Liver (tissue), 9 donors: ENCODE data around the gene PLXDC2. TPM values are rescaled to one million over a fixed set of nuclear protein-coding genes. Genes with fewer than 3 reads are reported as not detected.

Source experiments
- DNase-seq: peaks from one replicate; pipeline ENCODE4 v3.0.0-alpha.2; 2017; ENCODE audit warnings: low spot score
- H3K27ac ChIP-seq, 2 donors: one replicate each; pipeline ENCODE4 v1.7.0; 2013; ENCODE audit warnings: inconsistent platforms in 2 of 2, low read length in 2 of 2, control low read depth in 1 of 2, low read depth in 1 of 2, mild to moderate bottlenecking in 1 of 2
- H3K27me3 ChIP-seq, 4 donors: one replicate each; pipeline versions ENCODE4 v1.6.1 to v1.7.0; 2013; ENCODE audit warnings: low read length in 3 of 4, inconsistent platforms in 1 of 4, mild to moderate bottlenecking in 1 of 4, moderate library complexity in 1 of 4; ENCODE audit not compliant: control insufficient read depth in 4 of 4, insufficient read depth in 4 of 4
- H3K36me3 ChIP-seq, 4 donors: one replicate each; pipeline versions ENCODE4 v1.6.1 to v1.7.0; 2013; ENCODE audit warnings: low read length in 3 of 4, mild to moderate bottlenecking in 3 of 4, low read depth in 1 of 4, moderate library complexity in 1 of 4; ENCODE audit not compliant: control insufficient read depth in 4 of 4, insufficient read depth in 3 of 4
- H3K4me1 ChIP-seq, 4 donors: one replicate each; pipeline versions ENCODE4 v1.6.1 to v1.7.0; 2013; ENCODE audit warnings: low read length in 3 of 4, mild to moderate bottlenecking in 3 of 4, moderate library complexity in 1 of 4; ENCODE audit not compliant: control insufficient read depth in 4 of 4, insufficient read depth in 4 of 4
- H3K4me3 ChIP-seq, 3 donors: one replicate each; pipeline versions ENCODE4 v1.6.1 to v1.7.0; 2013; ENCODE audit warnings: low read length in 3 of 3, control low read depth in 1 of 3, low read depth in 1 of 3, mild to moderate bottlenecking in 1 of 3
- H3K9ac ChIP-seq, 2 donors: one replicate each; pipeline ENCODE4 v1.7.0; 2013; ENCODE audit warnings: low read length in 2 of 2, mild to moderate bottlenecking in 2 of 2, moderate library complexity in 2 of 2, control low read depth in 1 of 2, low read depth in 1 of 2
- H3K9me3 ChIP-seq, 4 donors: one replicate each; pipeline versions ENCODE4 v1.6.1 to v1.7.0; 2013; ENCODE audit warnings: low read length in 3 of 4; ENCODE audit not compliant: control insufficient read depth in 4 of 4
- FOXA1 ChIP-seq: IDR thresholded peaks from 2 replicates; pipeline ENCODE4 v1.6.1; 2016; ENCODE audit warnings: antibody characterized with exemption
- FOXA2 ChIP-seq: IDR thresholded peaks from 2 replicates; pipeline ENCODE4 v1.6.1; 2016; ENCODE audit warnings: antibody characterized with exemption
- HNF4A ChIP-seq, 2 donors: conservative IDR thresholded peaks; 2 replicates each; pipeline ENCODE4 v1.6.1; 2016; ENCODE audit warnings: antibody characterized with exemption in 2 of 2, mild to moderate bottlenecking in 2 of 2
- HNF4G ChIP-seq: IDR thresholded peaks from 2 replicates; pipeline ENCODE4 v1.6.1; 2016; ENCODE audit warnings: antibody characterized with exemption
- JUND ChIP-seq, 2 donors: IDR thresholded peaks; 2 replicates each; pipeline ENCODE4 v1.6.1; 2016; ENCODE audit warnings: antibody characterized with exemption in 2 of 2
- NR2F2 ChIP-seq: IDR thresholded peaks from 2 replicates; pipeline ENCODE4 v1.6.1; 2016; ENCODE audit warnings: antibody characterized with exemption
- RAD21 ChIP-seq, 2 donors: IDR thresholded peaks; 2 replicates each; pipeline ENCODE4 v1.6.1; 2016; ENCODE audit warnings: antibody characterized with exemption in 2 of 2, mild to moderate bottlenecking in 2 of 2
- RXRA ChIP-seq, 2 donors: IDR thresholded peaks; 2 replicates each; pipeline ENCODE4 v1.6.1; 2017 to 2018; ENCODE audit warnings: antibody characterized with exemption in 2 of 2, mild to moderate bottlenecking in 1 of 2
- SP1 ChIP-seq: IDR thresholded peaks from 2 replicates; pipeline ENCODE4 v1.6.1; 2018; ENCODE audit warnings: antibody characterized with exemption, mild to moderate bottlenecking
- YY1 ChIP-seq: IDR thresholded peaks from 2 replicates; pipeline ENCODE4 v1.6.1; 2016; ENCODE audit warnings: antibody characterized with exemption, mild to moderate bottlenecking
- WGBS: extraction: QIAGEN DNeasy Blood & Tissue Kit; methylation state at CpG from one replicate; pipeline ENCODE4 v1.1.7; 2013; 5-methylcytosine and 5-hydroxymethylcytosine counted together
- polyA plus RNA-seq, 2 donors: library from polyadenylated mRNA; stranded (reverse) in 1 of 2; unstranded in 1 of 2; fragments of 200-250 nt in 1 of 2; fragments of >200 nt in 1 of 2; fragmentation: Nextera tagmentation in 1 of 2; extraction: Ambion mirVana in 1 of 2; gene quantifications; one replicate each; pipeline versions ENCODE4 v1.2.1 to v1.2.3, GENCODE V29; 2013 to 2015
- total RNA-seq, 2 donors: library from RNA; depleted of rRNA; stranded (reverse); fragments of >200 nt; gene quantifications; one replicate each; pipeline ENCODE4 v1.2.3, GENCODE V29; 2014
- TF ChIP-seq, protein P1 (sequence below): IDR thresholded peaks from 2 replicates; pipeline ENCODE4 v1.6.1; 2016; ENCODE audit warnings: antibody characterized with exemption
- TF ChIP-seq, protein P2 (sequence below): IDR thresholded peaks from 2 replicates; pipeline ENCODE4 v1.6.1; 2016; ENCODE audit warnings: antibody characterized with exemption, mild to moderate bottlenecking
- TF ChIP-seq, protein P3 (sequence below): fragments of 150-350 bp; IDR thresholded peaks from 2 replicates; pipeline ENCODE4 v1.5.1; 2017; ENCODE audit warnings: improper control_type of control experiment, low read depth, low read length; ENCODE audit not compliant: missing input control
- TF ChIP-seq, protein P4 (sequence below): IDR thresholded peaks from 2 replicates; pipeline ENCODE4 v1.6.1; 2016; ENCODE audit warnings: antibody characterized with exemption
- TF ChIP-seq, protein P5 (sequence below): IDR thresholded peaks from 2 replicates; pipeline ENCODE4 v1.6.1; 2016; ENCODE audit warnings: antibody characterized with exemption
- donor health status: healthy.
- donor health status: healthy.
- donor health status: healthy.
- donor health status: healthy.
- donor health status: healthy.

Gene PLXDC2
- total and polyA plus RNA-seq, 4 donors: 1.4 to 5.1 (median 2.4) TPM

DNA sequence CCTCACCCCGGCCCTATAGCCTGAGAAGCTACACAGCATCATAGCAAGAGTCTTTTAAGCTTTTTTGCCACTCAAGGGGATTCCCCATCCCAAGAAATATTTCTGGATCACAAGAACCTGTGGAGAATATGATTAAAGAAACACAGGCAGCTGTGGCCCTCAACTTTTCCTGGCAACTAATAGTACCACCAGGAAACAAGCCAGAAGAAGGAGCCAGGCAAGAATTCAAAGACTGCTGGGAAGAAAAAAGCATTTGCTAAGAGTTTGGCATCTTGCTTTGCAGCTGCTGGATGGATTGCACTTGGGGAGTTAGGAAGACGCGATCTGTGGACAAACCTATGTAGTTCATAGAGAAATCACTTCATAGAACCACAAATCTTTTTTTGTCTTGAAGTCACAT is 437.8 kb downstream of the PLXDC2 start:
- TF ChIP-seq YY1 (no peak), RXRA (IDR thresholded peaks at IDR 0.05) (no peak), FOXA2 (no peak), NR2F2 (no peak), HNF4G (no peak), RAD21 (IDR thresholded peaks at IDR 0.05) (no peak), SP1 (no peak), FOXA1 (no peak)
- TF ChIP-seq, protein P1, sequence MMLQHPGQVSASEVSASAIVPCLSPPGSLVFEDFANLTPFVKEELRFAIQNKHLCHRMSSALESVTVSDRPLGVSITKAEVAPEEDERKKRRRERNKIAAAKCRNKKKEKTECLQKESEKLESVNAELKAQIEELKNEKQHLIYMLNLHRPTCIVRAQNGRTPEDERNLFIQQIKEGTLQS: no peak
- TF ChIP-seq, protein P2, sequence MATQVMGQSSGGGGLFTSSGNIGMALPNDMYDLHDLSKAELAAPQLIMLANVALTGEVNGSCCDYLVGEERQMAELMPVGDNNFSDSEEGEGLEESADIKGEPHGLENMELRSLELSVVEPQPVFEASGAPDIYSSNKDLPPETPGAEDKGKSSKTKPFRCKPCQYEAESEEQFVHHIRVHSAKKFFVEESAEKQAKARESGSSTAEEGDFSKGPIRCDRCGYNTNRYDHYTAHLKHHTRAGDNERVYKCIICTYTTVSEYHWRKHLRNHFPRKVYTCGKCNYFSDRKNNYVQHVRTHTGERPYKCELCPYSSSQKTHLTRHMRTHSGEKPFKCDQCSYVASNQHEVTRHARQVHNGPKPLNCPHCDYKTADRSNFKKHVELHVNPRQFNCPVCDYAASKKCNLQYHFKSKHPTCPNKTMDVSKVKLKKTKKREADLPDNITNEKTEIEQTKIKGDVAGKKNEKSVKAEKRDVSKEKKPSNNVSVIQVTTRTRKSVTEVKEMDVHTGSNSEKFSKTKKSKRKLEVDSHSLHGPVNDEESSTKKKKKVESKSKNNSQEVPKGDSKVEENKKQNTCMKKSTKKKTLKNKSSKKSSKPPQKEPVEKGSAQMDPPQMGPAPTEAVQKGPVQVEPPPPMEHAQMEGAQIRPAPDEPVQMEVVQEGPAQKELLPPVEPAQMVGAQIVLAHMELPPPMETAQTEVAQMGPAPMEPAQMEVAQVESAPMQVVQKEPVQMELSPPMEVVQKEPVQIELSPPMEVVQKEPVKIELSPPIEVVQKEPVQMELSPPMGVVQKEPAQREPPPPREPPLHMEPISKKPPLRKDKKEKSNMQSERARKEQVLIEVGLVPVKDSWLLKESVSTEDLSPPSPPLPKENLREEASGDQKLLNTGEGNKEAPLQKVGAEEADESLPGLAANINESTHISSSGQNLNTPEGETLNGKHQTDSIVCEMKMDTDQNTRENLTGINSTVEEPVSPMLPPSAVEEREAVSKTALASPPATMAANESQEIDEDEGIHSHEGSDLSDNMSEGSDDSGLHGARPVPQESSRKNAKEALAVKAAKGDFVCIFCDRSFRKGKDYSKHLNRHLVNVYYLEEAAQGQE: no peak
- TF ChIP-seq, protein P3, sequence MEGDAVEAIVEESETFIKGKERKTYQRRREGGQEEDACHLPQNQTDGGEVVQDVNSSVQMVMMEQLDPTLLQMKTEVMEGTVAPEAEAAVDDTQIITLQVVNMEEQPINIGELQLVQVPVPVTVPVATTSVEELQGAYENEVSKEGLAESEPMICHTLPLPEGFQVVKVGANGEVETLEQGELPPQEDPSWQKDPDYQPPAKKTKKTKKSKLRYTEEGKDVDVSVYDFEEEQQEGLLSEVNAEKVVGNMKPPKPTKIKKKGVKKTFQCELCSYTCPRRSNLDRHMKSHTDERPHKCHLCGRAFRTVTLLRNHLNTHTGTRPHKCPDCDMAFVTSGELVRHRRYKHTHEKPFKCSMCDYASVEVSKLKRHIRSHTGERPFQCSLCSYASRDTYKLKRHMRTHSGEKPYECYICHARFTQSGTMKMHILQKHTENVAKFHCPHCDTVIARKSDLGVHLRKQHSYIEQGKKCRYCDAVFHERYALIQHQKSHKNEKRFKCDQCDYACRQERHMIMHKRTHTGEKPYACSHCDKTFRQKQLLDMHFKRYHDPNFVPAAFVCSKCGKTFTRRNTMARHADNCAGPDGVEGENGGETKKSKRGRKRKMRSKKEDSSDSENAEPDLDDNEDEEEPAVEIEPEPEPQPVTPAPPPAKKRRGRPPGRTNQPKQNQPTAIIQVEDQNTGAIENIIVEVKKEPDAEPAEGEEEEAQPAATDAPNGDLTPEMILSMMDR: no peak
- TF ChIP-seq, protein P4, sequence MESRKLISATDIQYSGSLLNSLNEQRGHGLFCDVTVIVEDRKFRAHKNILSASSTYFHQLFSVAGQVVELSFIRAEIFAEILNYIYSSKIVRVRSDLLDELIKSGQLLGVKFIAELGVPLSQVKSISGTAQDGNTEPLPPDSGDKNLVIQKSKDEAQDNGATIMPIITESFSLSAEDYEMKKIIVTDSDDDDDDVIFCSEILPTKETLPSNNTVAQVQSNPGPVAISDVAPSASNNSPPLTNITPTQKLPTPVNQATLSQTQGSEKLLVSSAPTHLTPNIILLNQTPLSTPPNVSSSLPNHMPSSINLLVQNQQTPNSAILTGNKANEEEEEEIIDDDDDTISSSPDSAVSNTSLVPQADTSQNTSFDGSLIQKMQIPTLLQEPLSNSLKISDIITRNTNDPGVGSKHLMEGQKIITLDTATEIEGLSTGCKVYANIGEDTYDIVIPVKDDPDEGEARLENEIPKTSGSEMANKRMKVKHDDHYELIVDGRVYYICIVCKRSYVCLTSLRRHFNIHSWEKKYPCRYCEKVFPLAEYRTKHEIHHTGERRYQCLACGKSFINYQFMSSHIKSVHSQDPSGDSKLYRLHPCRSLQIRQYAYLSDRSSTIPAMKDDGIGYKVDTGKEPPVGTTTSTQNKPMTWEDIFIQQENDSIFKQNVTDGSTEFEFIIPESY: no peak
- TF ChIP-seq, protein P5, sequence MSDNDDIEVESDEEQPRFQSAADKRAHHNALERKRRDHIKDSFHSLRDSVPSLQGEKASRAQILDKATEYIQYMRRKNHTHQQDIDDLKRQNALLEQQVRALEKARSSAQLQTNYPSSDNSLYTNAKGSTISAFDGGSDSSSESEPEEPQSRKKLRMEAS: no peak
- no peaks in the 10 kb centered on the region for H3K4me1 ChIP-seq
- no peak overlapping the region for H3K9ac ChIP-seq
- no peaks in the 10 kb centered on the region for H3K9me3 ChIP-seq
- H3K36me3 ChIP-seq: no peaks in the 10 kb centered on the region
- H3K27ac ChIP-seq: no peak overlapping the region
- no peaks in the 10 kb centered on the region for H3K27me3 ChIP-seq
- DNase-seq: no peak
- no peak overlapping the region for H3K4me3 ChIP-seq
- WGBS: 86% methylated on average over 3 of the region's 3 CpGs

DNA sequence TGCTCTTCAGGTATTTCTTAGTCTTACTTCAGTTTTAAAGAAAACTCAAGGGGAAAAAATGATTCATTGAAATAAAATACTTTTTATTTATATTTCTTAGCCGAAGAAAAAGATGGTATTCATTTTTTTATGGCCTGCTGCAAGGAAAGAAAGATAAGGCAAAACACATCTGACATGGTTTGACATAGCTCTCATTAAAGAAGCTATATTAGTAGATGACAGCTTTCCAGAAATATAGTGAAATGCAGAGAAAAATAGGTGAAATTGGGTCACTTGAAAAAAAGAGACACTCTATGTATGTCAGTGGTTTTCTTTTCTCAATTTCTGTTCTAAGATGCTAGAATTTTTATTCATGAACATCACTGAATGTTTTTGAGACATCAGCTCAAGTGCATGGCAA is 438.3 kb downstream of the PLXDC2 start:
- TF ChIP-seq JUND (IDR thresholded peaks at IDR 0.05): no peak
- no peak for TF ChIP-seq HNF4A (conservative IDR thresholded peaks at IDR 0.05)
- H3K4me1 ChIP-seq: no peaks in the 10 kb centered on the region
- WGBS: 81% methylated on average over 1 of the region's 1 CpG
- H3K27me3 ChIP-seq: no peaks in the 10 kb centered on the region
- H3K36me3 ChIP-seq: no peaks in the 10 kb centered on the region
- no peak for DNase-seq
- H3K4me3 ChIP-seq: no peak overlapping the region
- H3K27ac ChIP-seq: no peak overlapping the region
- H3K9me3 ChIP-seq: no peaks in the 10 kb centered on the region
- no peak overlapping the region for H3K9ac ChIP-seq
